Astrocyte (in vitro differentiated cells and primary cell): ENCODE results near the gene SLC25A21.

Experiments used
- CTCF ChIP-seq: IDR thresholded peaks from 2 replicates; pipeline ENCODE4 v1.5.1; 2011; ENCODE audit warnings: low read depth, mild to moderate bottlenecking, inconsistent platforms, low read length, moderate library complexity; ENCODE audit not compliant: insufficient read depth
- EZH2 ChIP-seq: IDR thresholded peaks from 2 replicates; pipeline ENCODE4 v1.6.1; 2012; ENCODE audit warnings: mild to moderate bottlenecking, low read length, inconsistent platforms; ENCODE audit not compliant: insufficient read depth

- no peak for TF ChIP-seq EZH2
- no peak for TF ChIP-seq CTCF
Measured at GRCh38 chr14:36784541-36784940, 387.9 kb downstream of the SLC25A21 start.
